ENCODE measurements around the gene LIMCH1. TPM values are rescaled to one million over a fixed set of nuclear protein-coding genes. Genes with fewer than 3 reads are reported as not detected.

LIMCH1 gene
- polyA plus RNA-seq, 1 of the 3 experiments (the other 2 are of a cell fraction), result 1.2 TPM

- Histone ChIP-seq H3K9ac (no peak overlapping the region), H3K4me1 (ENCODE audit: control insufficient read depth in 1 of 2, insufficient read depth in 2 of 2, low read depth in 1 of 2, low read length in 1 of 2) (no peaks in the 10 kb centered on the region), H3K4me3 (ENCODE audit: low read depth in 2 of 2, low read length in 1 of 2) (no peak overlapping the region), H3K9me3 (no peaks in the 10 kb centered on the region), H3K27me3 (ENCODE audit: insufficient read depth) (no peaks in the 10 kb centered on the region; the same call in 1 of the 2 replicates), H4K20me1 (ENCODE audit: insufficient read depth) (no peaks in the 10 kb centered on the region), H3K4me2 (no peak overlapping the region), H3K27ac (ENCODE audit: low read depth in 2 of 2, low read length in 1 of 2) (no peak overlapping the region), H3K9me2 (no peaks in the 10 kb centered on the region), H3K36me3 (replicated peaks in 1 of 2; ENCODE audit: control insufficient read depth in 1 of 2, insufficient read depth in 2 of 2, low read length in 1 of 2) (no peaks in the 10 kb centered on the region), H3F3A (replicated peaks; ENCODE audit: insufficient read depth) (no peaks in the 10 kb centered on the region), H3K79me2 (ENCODE audit: insufficient read depth) (no peaks in the 10 kb centered on the region), H2AFZ (ENCODE audit: low read depth) (no peak overlapping the region)
- CTCF ChIA-PET, result no interaction called here
- no peak for DNase-seq
- TF ChIP-seq FOXM1 (IDR thresholded peaks at IDR 0.05; ENCODE audit: low read depth), result no peak
- no peak for TF ChIP-seq PBX3 (IDR thresholded peaks at IDR 0.05)
- TF ChIP-seq EP300 (IDR thresholded peaks at IDR 0.05; ENCODE audit: borderline replicate concordance in 1 of 2, low read depth in 1 of 2, low read length in 1 of 2), result no peak
- no peak for TF ChIP-seq CTCF (IDR thresholded peaks at IDR 0.05)
- no peak for TF ChIP-seq TCF12 (IDR thresholded peaks at IDR 0.05)
- no peak for TF ChIP-seq MAX (IDR thresholded peaks at IDR 0.05; ENCODE audit: low read depth)
- TF ChIP-seq IRF3 (IDR thresholded peaks at IDR 0.05; ENCODE audit: low read depth, low read length), result no peak
- TF ChIP-seq FOSL2 (IDR thresholded peaks at IDR 0.05; ENCODE audit: borderline replicate concordance, low read depth), result no peak
- TF ChIP-seq EZH2phosphoT487 (IDR thresholded peaks at IDR 0.05; ENCODE audit: borderline replicate concordance, low read depth), result no peak
- no peak for TF ChIP-seq RXRA (IDR thresholded peaks at IDR 0.05; ENCODE audit: borderline replicate concordance, low read depth)
- TF ChIP-seq USF2 (IDR thresholded peaks at IDR 0.05; ENCODE audit: borderline replicate concordance, low read depth, low read length), result no peak
- no peak for TF ChIP-seq SMC3 (IDR thresholded peaks at IDR 0.05; ENCODE audit: low read depth, low read length)
- TF ChIP-seq REST (IDR thresholded peaks at IDR 0.05; ENCODE audit: low read depth, low read length), result no peak
- TF ChIP-seq NRF1 (IDR thresholded peaks at IDR 0.05; ENCODE audit: low read depth, low read length), result no peak
- TF ChIP-seq ZBTB33 (IDR thresholded peaks at IDR 0.05; ENCODE audit: borderline replicate concordance, low read depth), result no peak
- TF ChIP-seq USF1 (IDR thresholded peaks at IDR 0.05; ENCODE audit: borderline replicate concordance, low read depth), result no peak
- no peak for TF ChIP-seq NFIC (IDR thresholded peaks at IDR 0.05; ENCODE audit: borderline replicate concordance)
- WGBS (ENCODE audit: low lambda C conversion rate), result 53% methylated on average over 4 of the region's 4 CpGs
- POLR2A ChIA-PET, result no interaction called here
These were observed 142.0 kb downstream of the LIMCH1 start for GRCh38 chr4:41679991-41680390.
